CD14-positive monocyte (primary cell): ENCODE data around the gene DNAJA4. TPM values are rescaled to one million over a fixed set of nuclear protein-coding genes. Genes with fewer than 3 reads are reported as not detected.

Experiments used
- DNase-seq, 3 donors: peaks; one replicate each; pipeline ENCODE4 v3.0.0-alpha.2; 2011 to 2022
- H2AFZ ChIP-seq: 2 replicates; pipeline ENCODE4 v1.6.0; 2012; ENCODE audit warnings: mild to moderate bottlenecking, low read depth, low read length, inconsistent platforms; ENCODE audit not compliant: insufficient read depth, poor library complexity, severe bottlenecking
- H3K27ac ChIP-seq, 2 donors: 1 replicate in 1 of 2; 2 replicates in 1 of 2; pipeline ENCODE4 v1.5.1; 2012 to 2013; ENCODE audit warnings: low read length in 2 of 2, control low read depth in 1 of 2, inconsistent platforms in 1 of 2, low read depth in 1 of 2, mild to moderate bottlenecking in 1 of 2
- H3K27me3 ChIP-seq, 2 donors: one replicate each; pipeline versions ENCODE4 v1.6.0 to v1.6.1; 2011 to 2013; ENCODE audit warnings: low read length in 2 of 2; ENCODE audit not compliant: control insufficient read depth in 2 of 2, insufficient read depth in 2 of 2
- H3K36me3 ChIP-seq, 2 donors: replicated peaks in 1 of 2; 1 replicate in 1 of 2; 2 replicates in 1 of 2; pipeline versions ENCODE4 v1.5.1 to v1.6.1; 2012 to 2013; ENCODE audit warnings: low read length in 2 of 2, control low read depth in 1 of 2, inconsistent platforms in 1 of 2, mild to moderate bottlenecking in 1 of 2; ENCODE audit not compliant: insufficient read depth in 2 of 2, control insufficient read depth in 1 of 2
- H3K4me1 ChIP-seq, 2 donors: 1 replicate in 1 of 2; 2 replicates in 1 of 2; pipeline versions ENCODE4 v1.5.1 to v1.6.1; 2012 to 2013; ENCODE audit warnings: low read length in 2 of 2, control low read depth in 1 of 2, inconsistent platforms in 1 of 2, mild to moderate bottlenecking in 1 of 2, moderate library complexity in 1 of 2; ENCODE audit not compliant: insufficient read depth in 2 of 2, control insufficient read depth in 1 of 2
- H3K4me2 ChIP-seq: replicated peaks from 2 replicates; pipeline ENCODE3; 2012; ENCODE audit warnings: low read length, moderate library complexity, mild to moderate bottlenecking; ENCODE audit not compliant: poor library complexity, severe bottlenecking; ENCODE audit errors: extremely low read depth
- H3K4me3 ChIP-seq, 3 experiments: fragments of 200-600 bp in 1 of 3; sonication (generic) in 1 of 3; replicated peaks in 1 of 3; 1 replicate in 2 of 3; 2 replicates in 1 of 3; pipeline ENCODE4 v1.5.1; 2011 to 2013; ENCODE audit warnings: low read length in 3 of 3, mild to moderate bottlenecking in 3 of 3, control low read depth in 2 of 3, low read depth in 2 of 3, inconsistent platforms in 1 of 3, moderate library complexity in 1 of 3
- H3K79me2 ChIP-seq: 2 replicates; pipeline ENCODE4 v1.6.0; 2012; ENCODE audit warnings: mild to moderate bottlenecking, control low read depth, inconsistent platforms, low read length, moderate library complexity; ENCODE audit not compliant: insufficient read depth
- H3K9ac ChIP-seq: 2 replicates; pipeline ENCODE4 v1.6.0; 2017; ENCODE audit warnings: low read length, mild to moderate bottlenecking; ENCODE audit not compliant: insufficient read depth, poor library complexity, severe bottlenecking
- H3K9me3 ChIP-seq, 2 donors: replicated peaks in 1 of 2; 1 replicate in 1 of 2; 2 replicates in 1 of 2; pipeline versions ENCODE4 v1.5.1 to v1.6.1; 2012 to 2013; ENCODE audit warnings: low read length in 2 of 2, control low read depth in 1 of 2; ENCODE audit not compliant: control insufficient read depth in 1 of 2, insufficient read depth in 1 of 2
- H4K20me1 ChIP-seq: 2 replicates; pipeline ENCODE4 v1.6.0; 2012; ENCODE audit warnings: mild to moderate bottlenecking, low read length, control low read depth, moderate library complexity; ENCODE audit not compliant: insufficient read depth
- H3K27ac Mint-ChIP-seq, 7 donors: one replicate each; pipeline ENCODE4 v1.8.0; 2020; ENCODE audit warnings: mild to moderate bottlenecking in 7 of 7, mixed read lengths in 7 of 7, moderate library complexity in 6 of 7, inconsistent platforms in 2 of 7
- H3K27me3 Mint-ChIP-seq, 3 donors: one replicate each; pipeline ENCODE4 v1.8.0; 2021 to 2022; ENCODE audit warnings: low read depth in 3 of 3, mild to moderate bottlenecking in 3 of 3, mixed read lengths in 3 of 3, moderate library complexity in 3 of 3, inconsistent platforms in 1 of 3
- H3K36me3 Mint-ChIP-seq, 2 donors: one replicate each; pipeline ENCODE4 v1.8.0; 2020; ENCODE audit warnings: mixed read lengths in 2 of 2, inconsistent platforms in 1 of 2, mild to moderate bottlenecking in 1 of 2
- H3K4me1 Mint-ChIP-seq: one replicate; pipeline ENCODE4 v1.8.0; 2020; ENCODE audit warnings: mild to moderate bottlenecking, mixed read lengths
- H3K4me3 Mint-ChIP-seq, 2 donors: one replicate each; pipeline ENCODE4 v1.8.0; 2020; ENCODE audit warnings: mild to moderate bottlenecking in 2 of 2, mixed read lengths in 2 of 2, moderate library complexity in 1 of 2
- H3K9me3 Mint-ChIP-seq, 7 donors: one replicate each; pipeline ENCODE4 v1.8.0; 2020 to 2022; ENCODE audit warnings: mixed read lengths in 7 of 7, mild to moderate bottlenecking in 6 of 7, moderate library complexity in 6 of 7, inconsistent platforms in 2 of 7
- CTCF ChIP-seq: fragments of 200-600 bp; IDR thresholded peaks from one replicate; pipeline ENCODE4 v1.8.0; 2022; ENCODE audit warnings: antibody characterized with exemption, mild to moderate bottlenecking
- WGBS: methylation state at CpG from one replicate; pipeline ENCODE4 v1.1.5; 2013; ENCODE audit warnings: missing lambda C conversion rate; ENCODE audit not compliant: insufficient coverage; 5-methylcytosine and 5-hydroxymethylcytosine counted together
- intact Hi-C, 2 donors: fragments of 100-400 bp; cut with micrococcal nuclease; formaldehyde crosslinking; loops; one replicate each; pipeline versions ENCODE4 v1.15.0 to v1.15.1; 2023
- polyA plus RNA-seq, 3 donors: library from polyadenylated mRNA; depleted of rRNA in 1 of 3; unstranded in 2 of 3; stranded (reverse) in 1 of 3; fragments of 300-500 nt in 2 of 3; fragments of >200 nt in 1 of 3; fragmentation: Illumina TruSeq in 2 of 3; gene quantifications; 1 replicate in 2 of 3; 2 replicates in 1 of 3; pipeline ENCODE4 v1.2.3, GENCODE V29; 2012 to 2021

The DNAJA4 gene
- polyA plus RNA-seq, 3 donors, result 2.4 to 20.9 (median 2.5) TPM

GRCh38 chr15:78291698-78292097 lies 27.3 kb downstream of the DNAJA4 start:
- H4K20me1 ChIP-seq, result no peaks in the 10 kb centered on the region
- no peak overlapping the region for H3K27ac ChIP-seq
- no peak for TF ChIP-seq CTCF
- H3K27me3 ChIP-seq, result no peaks in the 10 kb centered on the region
- no peak overlapping the region for H2AFZ ChIP-seq
- H3K36me3 Mint-ChIP-seq, result peaks cover 59 to 63% of the 10 kb centered on the region in 2 donors
- H3K4me1 Mint-ChIP-seq, result peaks cover 3% of the 10 kb centered on the region
- no peak overlapping the region for H3K4me3 ChIP-seq
- peak overlapping the region in 1 of 7 donors; percentile 50 for H3K27ac Mint-ChIP-seq
- intact Hi-C loops, result no loop called here
- WGBS, result 100% methylated on average over 2 of the region's 2 CpGs
- no peak overlapping the region for H3K4me2 ChIP-seq
- no peak overlapping the region for H3K9ac ChIP-seq
- no peaks in the 10 kb centered on the region for H3K9me3 ChIP-seq
- DNase-seq, result no peak
- H3K36me3 ChIP-seq, result peaks cover 54 to 83% of the 10 kb centered on the region in 2 donors
- H3K27me3 Mint-ChIP-seq, result no peaks in the 10 kb centered on the region
- H3K79me2 ChIP-seq, result peaks cover 15% of the 10 kb centered on the region
- no peak overlapping the region for H3K4me3 Mint-ChIP-seq
- H3K9me3 Mint-ChIP-seq, result no peaks in the 10 kb centered on the region
- H3K4me1 ChIP-seq, result no peaks in the 10 kb centered on the region

- Mint-ChIP-seq H3K27me3 (no peaks in the 10 kb centered on the region), H3K27ac (no peak overlapping the region), H3K4me1 (peaks cover 3% of the 10 kb centered on the region), H3K9me3 (no peaks in the 10 kb centered on the region), H3K36me3 (peaks cover 54 to 59% of the 10 kb centered on the region in 2 donors), H3K4me3 (no peak overlapping the region)
- Histone ChIP-seq H3K79me2 (peaks cover 20% of the 10 kb centered on the region), H3K9ac (no peak overlapping the region), H2AFZ (no peak overlapping the region), H3K4me3 (no peak overlapping the region), H3K4me1 (no peaks in the 10 kb centered on the region), H4K20me1 (no peaks in the 10 kb centered on the region), H3K9me3 (no peaks in the 10 kb centered on the region), H3K36me3 (peaks cover 49 to 77% of the 10 kb centered on the region in 2 donors), H3K27ac (no peak overlapping the region), H3K4me2 (no peak overlapping the region), H3K27me3 (no peaks in the 10 kb centered on the region)
- TF ChIP-seq CTCF, result no peak
- WGBS, result 100% methylated on average over 1 of the region's 1 CpG
- intact Hi-C loops, result no loop called here
- no peak for DNase-seq
Measured at GRCh38 chr15:78292219-78292618, 27.9 kb downstream of the DNAJA4 start.
